IPS-18c (cell line): ENCODE results near the gene UBR4.
"Not testable (repeated sequence)": the region's sequence is repeated elsewhere in the genome, so short reads cannot be mapped to it uniquely, and the experiment has no call there.

Experiments
- H3K4me3 ChIP-seq: 2 replicates; pipeline ENCODE4 v1.7.0; 2013; ENCODE audit warnings: low read depth, mild to moderate bottlenecking, low read length, moderate library complexity; ENCODE audit not compliant: insufficient read depth
- H3K9me3 ChIP-seq: one replicate; pipeline ENCODE4 v1.6.1; 2013; ENCODE audit warnings: mild to moderate bottlenecking, low read length, moderate library complexity; ENCODE audit not compliant: control insufficient read depth, insufficient read depth

Gene UBR4

GRCh38 chr1:19222979-19223824 is 13.1 kb upstream of the UBR4 start:
- Histone ChIP-seq H3K9me3 (no peaks in the 10 kb centered on the region), H3K4me3 (no peak overlapping the region)

GRCh38 chr1:19222573-19222972 is 12.5 kb upstream of the UBR4 start:
- no peak overlapping the region for H3K4me3 ChIP-seq
- H3K9me3 ChIP-seq, result no peaks in the 10 kb centered on the region

GRCh38 chr1:19220991-19221390 is 10.9 kb upstream of the UBR4 start:
- Histone ChIP-seq H3K9me3 (no peaks in the 10 kb centered on the region), H3K4me3 (no peak overlapping the region)

GRCh38 chr1:19220080-19220846 is 10.2 kb upstream of the UBR4 start:
- Histone ChIP-seq H3K9me3 (no peaks in the 10 kb centered on the region), H3K4me3 (no peak overlapping the region)

GRCh38 chr1:19219451-19219850 is 9.4 kb upstream of the UBR4 start:
- H3K9me3 ChIP-seq, result no peaks in the 10 kb centered on the region
- no peak overlapping the region for H3K4me3 ChIP-seq

- H3K9me3 ChIP-seq, H3K4me3 ChIP-seq: not testable (repeated sequence)
These were observed 6.5 kb upstream of the UBR4 start for GRCh38 chr1:19216585-19216984.

- Histone ChIP-seq H3K9me3 (no peaks in the 10 kb centered on the region), H3K4me3 (no peak overlapping the region)
These were observed 3.5 kb upstream of the UBR4 start for GRCh38 chr1:19213580-19213979.

GRCh38 chr1:19212167-19212566 is 2.1 kb upstream of the UBR4 start:
- H3K9me3 ChIP-seq, result no peaks in the 10 kb centered on the region
- no peak overlapping the region for H3K4me3 ChIP-seq

GRCh38 chr1:19210772-19211549 is 895 bp upstream of the UBR4 start:
- H3K9me3 ChIP-seq, result no peaks in the 10 kb centered on the region
- H3K4me3 ChIP-seq, result peak overlapping the region; percentile 96

GRCh38 chr1:19209439-19209989 is 552 bp downstream of the UBR4 start:
- Histone ChIP-seq H3K9me3 (no peaks in the 10 kb centered on the region), H3K4me3 (peak overlapping the region; percentile 96)

- Histone ChIP-seq H3K4me3 (peak overlapping the region; percentile 96), H3K9me3 (no peaks in the 10 kb centered on the region)
These were observed 1.2 kb downstream of the UBR4 start for GRCh38 chr1:19208710-19209438.

- Histone ChIP-seq H3K4me3 (no peak overlapping the region), H3K9me3 (no peaks in the 10 kb centered on the region)
These were observed 3.1 kb downstream of the UBR4 start for GRCh38 chr1:19206947-19207346.

GRCh38 chr1:19205845-19206244 is 4.2 kb downstream of the UBR4 start:
- Histone ChIP-seq H3K4me3 (no peak overlapping the region), H3K9me3 (no peaks in the 10 kb centered on the region)

- H3K9me3 ChIP-seq, result no peaks in the 10 kb centered on the region
- H3K4me3 ChIP-seq, result no peak overlapping the region
These were observed 4.7 kb downstream of the UBR4 start for GRCh38 chr1:19205403-19205802.

- H3K9me3 ChIP-seq, result no peaks in the 10 kb centered on the region
- no peak overlapping the region for H3K4me3 ChIP-seq
These were observed 5.4 kb downstream of the UBR4 start for GRCh38 chr1:19204446-19205266.

- no peak overlapping the region for H3K4me3 ChIP-seq
- H3K9me3 ChIP-seq, result no peaks in the 10 kb centered on the region
These were observed 6.6 kb downstream of the UBR4 start for GRCh38 chr1:19203440-19203839.
